Chondrocyte (in vitro differentiated cells): ENCODE measurements around the gene UBTD1. TPM values are rescaled to one million over a fixed set of nuclear protein-coding genes. Genes with fewer than 3 reads are reported as not detected.
A peak's percentile ranks its signal among the peaks of the same experiment; 100 is the strongest.
"Not testable (repeated sequence)": the region's sequence is repeated elsewhere in the genome, so short reads cannot be mapped to it uniquely, and the experiment has no call there.

ENCODE experiments used
- DNase-seq: peaks from one replicate; pipeline ENCODE4 v3.0.0; 2021; ENCODE audit warnings: mixed read lengths, low spot score
- H3K27ac Mint-ChIP-seq: one replicate; pipeline ENCODE4 v1.8.0; 2021; ENCODE audit warnings: mild to moderate bottlenecking, moderate library complexity, mixed read lengths; ENCODE audit not compliant: unreplicated experiment
- H3K27me3 Mint-ChIP-seq: 2 replicates; pipeline ENCODE4 v1.8.0; 2021; ENCODE audit warnings: low read depth, mixed read lengths
- H3K36me3 Mint-ChIP-seq: 2 replicates; pipeline ENCODE4 v1.8.0; 2021; ENCODE audit warnings: low read depth, mixed read lengths
- H3K4me1 Mint-ChIP-seq: 2 replicates; pipeline ENCODE4 v1.8.0; 2021; ENCODE audit warnings: low read depth, mild to moderate bottlenecking, mixed read lengths
- H3K4me3 Mint-ChIP-seq: one replicate; pipeline ENCODE4 v1.8.0; 2021; ENCODE audit warnings: mild to moderate bottlenecking, moderate library complexity, mixed read lengths; ENCODE audit not compliant: unreplicated experiment
- H3K9me3 Mint-ChIP-seq: 2 replicates; pipeline ENCODE4 v1.8.0; 2021; ENCODE audit warnings: low read depth, mixed read lengths
- CTCF ChIP-seq: fragments of 200-600 bp; sonication (generic); IDR thresholded peaks from 2 replicates; pipeline ENCODE4 v1.5.0; 2021; ENCODE audit warnings: antibody characterized with exemption, mild to moderate bottlenecking, moderate library complexity
- total RNA-seq: library from RNA; stranded (reverse); gene quantifications from 3 replicates; pipeline ENCODE4 v1.2.1, GENCODE V29; 2021

UBTD1 gene
- total RNA-seq, 1 donor from 2014 or later, result 38.2 TPM

GRCh38 chr10:97550336-97551149, 51.8 kb downstream of the UBTD1 start:
- H3K4me3 Mint-ChIP-seq, result no peak overlapping the region
- peak; percentile 81 for DNase-seq
- no peak for TF ChIP-seq CTCF
- H3K4me1 Mint-ChIP-seq, result peaks cover 53% of the 10 kb centered on the region
- H3K27me3 Mint-ChIP-seq, result no peaks in the 10 kb centered on the region
- H3K9me3 Mint-ChIP-seq, result peaks cover 3% of the 10 kb centered on the region
- H3K36me3 Mint-ChIP-seq, result no peaks in the 10 kb centered on the region
- H3K27ac Mint-ChIP-seq, result peak overlapping the region; percentile 89

GRCh38 chr10:97551271-97551670, 52.5 kb downstream of the UBTD1 start:
- TF ChIP-seq CTCF, result no peak
- H3K36me3 Mint-ChIP-seq, result peaks cover 3% of the 10 kb centered on the region
- H3K27ac Mint-ChIP-seq, result peak overlapping the region; percentile 13
- peak; percentile 53 for DNase-seq
- no peaks in the 10 kb centered on the region for H3K27me3 Mint-ChIP-seq
- H3K4me3 Mint-ChIP-seq, result no peak overlapping the region
- H3K9me3 Mint-ChIP-seq, result peaks cover 7% of the 10 kb centered on the region
- H3K4me1 Mint-ChIP-seq, result peaks cover 53% of the 10 kb centered on the region

GRCh38 chr10:97553575-97554031, 54.9 kb downstream of the UBTD1 start:
- H3K27me3 Mint-ChIP-seq, result no peaks in the 10 kb centered on the region
- H3K4me3 Mint-ChIP-seq, result no peak overlapping the region
- H3K27ac Mint-ChIP-seq, result no peak overlapping the region
- TF ChIP-seq CTCF, result peak; percentile 89
- peak; percentile 69 for DNase-seq
- peaks cover 33% of the 10 kb centered on the region for H3K4me1 Mint-ChIP-seq
- H3K9me3 Mint-ChIP-seq, result peaks cover 7% of the 10 kb centered on the region
- H3K36me3 Mint-ChIP-seq, result peaks cover 4% of the 10 kb centered on the region

GRCh38 chr10:97554336-97554735, 55.6 kb downstream of the UBTD1 start:
- not testable (repeated sequence) for DNase-seq, H3K4me3 Mint-ChIP-seq, H3K27ac Mint-ChIP-seq, H3K27me3 Mint-ChIP-seq, H3K9me3 Mint-ChIP-seq, H3K36me3 Mint-ChIP-seq
- peaks cover 27% of the 10 kb centered on the region for H3K4me1 Mint-ChIP-seq

- H3K4me1 Mint-ChIP-seq, result peaks cover 21% of the 10 kb centered on the region
- not testable (repeated sequence) for H3K9me3 Mint-ChIP-seq, DNase-seq, H3K36me3 Mint-ChIP-seq, H3K27me3 Mint-ChIP-seq, H3K27ac Mint-ChIP-seq, H3K4me3 Mint-ChIP-seq
Observed at GRCh38 chr10:97555541-97555940, 56.8 kb downstream of the UBTD1 start.

- H3K27me3 Mint-ChIP-seq, H3K36me3 Mint-ChIP-seq, H3K9me3 Mint-ChIP-seq: not testable (repeated sequence)
- H3K4me3 Mint-ChIP-seq, result peak overlapping the region; percentile 63
- peaks cover 25% of the 10 kb centered on the region for H3K4me1 Mint-ChIP-seq
- peak; percentile 53 for DNase-seq
- H3K27ac Mint-ChIP-seq, result peak overlapping the region; percentile 85
Observed at GRCh38 chr10:97560731-97561381, 62.1 kb downstream of the UBTD1 start.

- not testable (repeated sequence) for H3K9me3 Mint-ChIP-seq, H3K36me3 Mint-ChIP-seq, H3K27me3 Mint-ChIP-seq, DNase-seq
- peaks cover 27% of the 10 kb centered on the region for H3K4me1 Mint-ChIP-seq
- H3K4me3 Mint-ChIP-seq, result peak overlapping the region; percentile 63
- peak overlapping the region; percentile 85 for H3K27ac Mint-ChIP-seq
Observed at GRCh38 chr10:97561386-97562077, 62.8 kb downstream of the UBTD1 start.

- not testable (repeated sequence) for H3K27me3 Mint-ChIP-seq, H3K4me3 Mint-ChIP-seq, H3K27ac Mint-ChIP-seq, H3K36me3 Mint-ChIP-seq, DNase-seq, H3K9me3 Mint-ChIP-seq
- H3K4me1 Mint-ChIP-seq, result peaks cover 31% of the 10 kb centered on the region
Observed at GRCh38 chr10:97562329-97562728, 63.6 kb downstream of the UBTD1 start.
